ENCODE data around the gene MAPKAPK2.
A peak's percentile ranks its signal among the peaks of the same experiment; 100 is the strongest.
"Not testable (repeated sequence)": the region's sequence is repeated elsewhere in the genome, so short reads cannot be mapped to it uniquely, and the experiment has no call there.

MAPKAPK2 gene

DNA sequence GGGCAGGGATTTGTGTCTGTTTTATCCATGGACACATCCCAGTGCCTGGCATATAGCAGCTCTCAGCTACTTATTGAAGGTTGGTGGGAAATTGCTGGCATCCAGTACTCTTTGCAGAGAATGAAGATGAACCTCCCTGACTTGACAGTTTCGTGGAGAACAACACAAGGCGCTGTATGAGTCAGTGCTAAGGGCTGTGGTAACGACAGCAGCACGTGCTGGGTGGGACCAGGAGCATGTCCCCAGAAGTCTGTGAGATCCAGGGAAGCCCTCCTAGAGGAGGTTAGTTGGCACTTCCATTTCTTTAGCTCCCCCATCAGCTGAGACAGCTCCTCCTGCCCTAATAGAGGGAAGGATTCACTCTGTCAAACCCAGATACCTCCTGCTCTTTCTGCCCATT, 60.0 kb downstream of the MAPKAPK2 start:
- DNase-seq (ENCODE audit: low read depth), result peak; percentile 31

DNA sequence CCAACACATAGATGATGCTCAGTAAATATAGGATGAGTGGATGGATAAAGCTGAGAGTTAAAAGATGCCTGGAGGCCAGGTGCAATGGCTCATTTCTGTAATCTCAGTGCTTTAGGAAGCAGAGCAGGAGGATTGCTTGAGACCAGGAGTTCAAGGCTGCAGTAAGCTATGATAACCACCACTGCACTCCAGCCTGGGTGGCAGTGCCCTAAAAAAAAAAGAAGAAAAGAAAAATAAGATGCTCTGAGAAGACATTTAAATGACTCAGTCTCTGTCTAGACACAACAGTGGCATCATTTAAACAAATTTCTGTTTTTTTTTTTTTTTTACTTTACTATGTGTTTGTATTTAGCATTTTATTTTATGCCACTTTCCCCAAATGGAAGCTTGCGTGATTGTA, 60.6 kb downstream of the MAPKAPK2 start:
- no peak for DNase-seq (ENCODE audit: low read depth)

- DNase-seq (ENCODE audit: low read depth), result peak; percentile 40
These were observed 63.8 kb downstream of the MAPKAPK2 start for GRCh38 chr1:206748348-206749030.

DNA sequence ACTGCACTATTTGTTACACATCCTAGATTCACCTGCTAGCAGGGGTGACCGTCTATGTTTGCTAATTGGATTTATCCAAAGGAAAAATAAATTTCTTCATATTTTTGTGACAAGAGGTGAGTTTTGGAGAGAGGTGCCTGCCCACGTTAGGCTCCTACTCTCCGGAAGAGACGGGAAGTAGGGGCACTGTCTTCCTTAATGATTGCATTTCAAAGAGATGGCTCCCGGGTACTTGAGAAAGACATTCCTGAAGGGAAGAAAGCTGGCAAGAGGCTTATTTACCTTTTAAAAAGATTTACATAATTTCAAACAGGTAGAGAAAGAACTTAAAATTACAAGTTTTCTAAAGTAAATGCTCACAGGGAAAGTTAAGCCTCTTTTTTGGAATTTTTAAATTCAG, 67.2 kb downstream of the MAPKAPK2 start:
- no peak for DNase-seq (ENCODE audit: low read depth)

DNA sequence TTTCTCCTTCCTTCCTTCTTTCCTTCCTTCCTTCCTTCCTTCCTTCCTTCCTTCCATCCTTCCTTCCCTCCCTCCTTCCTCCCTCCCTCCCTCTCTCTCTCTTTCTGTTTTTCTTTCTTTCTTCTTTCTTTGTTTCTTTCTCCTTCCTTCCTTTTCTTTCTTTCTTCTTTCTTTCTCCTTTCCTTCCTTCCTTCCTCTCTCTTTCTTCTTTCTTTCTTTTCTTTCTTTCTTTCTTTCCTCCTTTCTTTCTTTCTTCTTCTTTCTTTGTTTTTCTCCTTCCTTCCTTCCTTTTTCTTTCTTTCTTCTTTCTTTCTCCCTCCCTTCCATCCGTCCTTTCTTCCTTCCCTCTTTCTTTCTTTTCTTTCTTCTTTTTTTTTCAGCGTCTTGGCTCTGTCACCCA, 67.8 kb downstream of the MAPKAPK2 start:
- DNase-seq (ENCODE audit: low read depth), result no peak

DNA sequence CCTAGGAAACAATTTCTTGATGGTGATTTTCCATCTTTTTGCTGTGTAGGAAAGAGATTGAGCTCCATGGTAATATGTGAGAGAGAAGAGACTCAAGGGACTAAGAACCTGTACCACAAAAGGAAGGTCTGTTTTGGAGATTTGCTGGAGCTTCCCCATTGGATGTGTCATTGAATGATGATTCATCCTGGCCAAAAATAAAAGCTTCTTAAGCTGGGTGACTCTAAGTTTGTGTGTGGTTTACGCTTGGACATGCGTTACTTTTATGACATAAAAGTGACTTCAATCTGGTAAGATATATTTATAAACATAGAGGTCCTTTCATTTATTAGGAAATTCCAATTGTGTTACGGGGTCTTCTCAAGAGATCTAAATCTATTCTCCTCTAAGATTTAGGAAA, 68.4 kb downstream of the MAPKAPK2 start:
- DNase-seq (ENCODE audit: low read depth), result peak; percentile 76

- peak; percentile 32 for DNase-seq (ENCODE audit: low read depth)
These were observed 69.3 kb downstream of the MAPKAPK2 start for GRCh38 chr1:206754011-206754410.

DNA sequence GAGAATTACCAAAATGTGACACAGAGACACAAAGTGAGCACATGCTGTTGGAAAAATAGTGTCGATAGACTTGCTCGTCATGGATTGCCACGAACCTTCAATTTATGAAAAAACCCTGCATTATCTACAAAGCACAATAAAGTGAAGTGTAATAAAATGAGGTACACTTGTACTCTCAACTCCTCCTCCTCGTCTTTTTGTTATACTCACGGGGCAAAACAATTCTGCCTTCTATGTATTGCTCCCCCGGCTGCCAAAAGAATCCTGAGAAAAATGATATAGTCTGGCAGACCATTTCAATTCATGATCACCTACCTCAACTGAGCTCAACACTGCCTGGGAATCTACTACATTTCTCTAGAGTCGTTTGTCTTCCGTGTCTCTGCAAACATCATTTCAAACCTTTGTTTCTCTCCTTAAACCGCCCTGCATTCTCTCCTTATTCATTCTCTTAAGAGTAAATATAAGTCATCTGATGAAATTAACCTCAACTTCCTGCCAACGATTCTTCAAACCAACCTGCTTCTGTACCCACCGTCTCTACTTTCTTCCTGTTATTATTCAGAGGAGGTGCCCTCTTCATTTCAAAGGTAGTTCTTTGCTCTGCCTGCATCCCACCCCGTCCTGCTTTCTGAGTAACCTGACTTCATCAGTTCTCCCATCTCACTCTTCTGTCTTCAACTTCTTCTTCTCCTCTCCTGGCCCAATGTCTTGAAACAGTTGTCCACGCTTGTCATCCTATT, 73.0 kb downstream of the MAPKAPK2 start:
- no peak for DNase-seq (ENCODE audit: low read depth)

GRCh38 chr1:206760590-206760989, 75.9 kb downstream of the MAPKAPK2 start:
- no peak for DNase-seq (ENCODE audit: low read depth)

DNA sequence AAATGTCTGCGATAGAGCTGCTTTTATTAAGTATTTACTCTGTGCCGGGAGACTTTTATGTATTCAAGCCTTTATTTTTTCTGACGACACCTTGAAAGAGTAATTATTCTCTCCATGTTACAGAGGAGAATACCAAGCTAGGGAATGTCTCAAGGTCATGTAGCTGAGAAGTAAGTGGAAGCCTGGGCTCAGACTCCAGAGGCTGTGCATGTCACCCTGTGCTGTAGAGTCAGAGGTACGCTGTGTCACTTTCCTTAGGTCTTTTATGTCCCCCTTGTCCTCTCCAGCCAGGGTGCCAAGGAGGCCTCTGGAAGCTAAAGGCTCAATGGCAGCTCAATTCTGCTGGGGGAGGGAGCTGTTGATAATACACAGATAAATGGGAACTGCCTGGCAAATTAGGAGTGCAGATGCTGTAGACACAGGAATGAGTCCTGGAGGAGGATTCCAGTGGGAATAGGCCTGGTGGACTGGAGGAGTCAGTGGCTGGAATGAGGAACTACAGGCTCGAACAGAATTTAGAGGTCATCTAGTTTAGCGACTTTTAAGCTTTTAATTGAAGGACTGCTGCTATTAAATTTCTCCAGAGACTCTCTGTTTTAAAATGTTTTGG, 76.6 kb downstream of the MAPKAPK2 start:
- DNase-seq (ENCODE audit: low read depth), result no peak

DNA sequence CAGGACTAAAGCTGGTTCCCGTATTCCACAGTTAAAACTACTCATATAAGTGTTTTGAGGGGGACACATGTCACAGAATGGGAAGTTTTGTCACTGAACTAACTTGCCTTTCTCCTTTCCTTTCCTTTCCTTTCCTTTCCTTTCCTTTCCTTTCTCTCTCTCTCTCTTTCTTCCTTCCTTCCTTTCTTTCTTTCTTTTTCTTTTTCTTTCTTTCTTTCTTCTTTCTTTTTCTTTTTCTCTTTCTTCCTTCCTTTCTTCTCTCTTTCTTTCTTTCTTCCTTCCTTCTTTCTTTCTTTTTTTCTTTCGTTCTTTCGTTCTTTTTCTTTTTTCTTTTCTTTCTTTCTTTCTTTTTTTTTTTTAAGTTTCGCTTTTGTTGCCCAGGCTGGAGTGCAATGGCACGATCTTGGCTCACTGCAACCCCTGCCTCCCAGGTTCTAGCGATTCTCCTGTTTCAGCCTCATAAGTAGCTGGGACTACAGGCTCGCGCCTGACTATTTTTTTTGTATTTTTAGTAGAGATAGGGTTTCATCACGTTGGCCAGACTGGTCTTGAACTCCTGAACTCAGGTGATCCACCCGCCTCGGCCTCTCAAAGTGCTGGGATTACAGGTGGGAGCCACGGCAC, 78.1 kb downstream of the MAPKAPK2 start:
- DNase-seq (ENCODE audit: low read depth), result not testable (repeated sequence)

- not testable (repeated sequence) for DNase-seq (ENCODE audit: low read depth)
These were observed 81.1 kb downstream of the MAPKAPK2 start for GRCh38 chr1:206765771-206766170.

DNA sequence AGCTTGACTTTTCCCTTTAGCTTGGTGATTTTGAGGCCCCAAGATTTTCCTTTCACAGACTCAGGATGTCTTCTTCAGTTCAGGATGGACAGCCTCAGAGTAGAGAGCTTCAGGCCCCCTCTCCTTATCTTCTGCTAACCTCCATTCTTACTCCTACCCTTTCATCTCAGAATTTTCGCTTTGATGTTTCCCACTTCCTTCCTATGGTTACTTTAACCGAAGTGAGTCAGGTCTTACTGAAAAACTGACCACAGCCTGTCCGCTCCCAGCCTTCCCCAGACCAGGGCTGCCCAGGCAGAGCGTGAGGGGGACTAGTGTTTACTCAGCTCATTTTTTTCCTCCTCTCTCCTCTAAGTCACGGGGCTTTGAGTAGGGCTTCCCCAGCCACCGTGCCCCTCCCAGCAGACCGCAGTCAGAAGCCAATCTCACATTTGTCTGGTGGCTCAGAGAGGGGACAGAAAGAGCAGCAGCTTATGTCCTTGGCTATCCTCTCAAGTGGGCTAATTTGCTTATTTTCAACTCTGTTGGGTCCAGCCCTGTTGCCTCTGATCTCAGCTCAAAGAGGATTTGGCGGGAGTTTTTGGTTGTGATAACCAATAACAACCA, 81.6 kb downstream of the MAPKAPK2 start:
- peak; percentile 95 for DNase-seq (ENCODE audit: low read depth)

DNA sequence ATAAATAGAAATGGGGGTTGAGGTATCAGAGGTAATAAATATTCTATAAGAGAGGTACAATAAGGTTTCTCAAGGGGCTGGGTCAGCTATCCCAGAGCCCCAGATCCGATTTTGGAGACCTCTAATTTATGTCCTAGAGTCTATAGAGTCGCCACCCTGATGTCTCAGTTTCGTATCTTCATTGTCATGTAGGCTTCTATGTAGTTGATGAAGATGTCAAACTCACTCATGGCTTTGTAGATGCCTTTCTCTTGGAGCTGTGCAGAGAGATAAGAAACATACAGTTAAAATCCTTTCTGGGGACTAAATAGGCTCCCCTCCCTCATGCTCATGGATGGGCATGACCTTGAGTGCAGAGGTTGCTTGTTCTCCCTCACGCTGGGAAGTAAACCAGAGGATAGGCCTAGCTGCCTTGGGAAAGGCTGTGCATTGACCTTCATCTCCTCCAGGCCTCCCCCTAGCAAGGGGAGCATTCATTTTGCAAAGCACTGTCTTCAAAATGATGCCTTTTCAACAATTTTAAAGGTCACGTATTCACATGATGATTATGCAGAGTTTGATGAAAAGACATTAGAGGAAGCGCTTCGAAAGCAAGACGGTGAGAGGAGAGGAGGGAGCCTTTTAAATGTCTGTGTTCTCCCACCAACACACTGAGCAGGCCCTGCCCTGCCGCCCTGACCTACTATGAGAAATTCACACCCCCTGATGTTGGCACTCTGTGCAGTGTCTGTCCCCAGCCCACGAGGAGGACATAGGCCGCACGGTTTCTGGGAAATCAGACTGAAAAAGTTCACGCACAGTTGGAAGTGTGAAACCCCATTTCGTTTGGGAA, 84.0 kb downstream of the MAPKAPK2 start:
- DNase-seq (ENCODE audit: low read depth), result no peak

DNA sequence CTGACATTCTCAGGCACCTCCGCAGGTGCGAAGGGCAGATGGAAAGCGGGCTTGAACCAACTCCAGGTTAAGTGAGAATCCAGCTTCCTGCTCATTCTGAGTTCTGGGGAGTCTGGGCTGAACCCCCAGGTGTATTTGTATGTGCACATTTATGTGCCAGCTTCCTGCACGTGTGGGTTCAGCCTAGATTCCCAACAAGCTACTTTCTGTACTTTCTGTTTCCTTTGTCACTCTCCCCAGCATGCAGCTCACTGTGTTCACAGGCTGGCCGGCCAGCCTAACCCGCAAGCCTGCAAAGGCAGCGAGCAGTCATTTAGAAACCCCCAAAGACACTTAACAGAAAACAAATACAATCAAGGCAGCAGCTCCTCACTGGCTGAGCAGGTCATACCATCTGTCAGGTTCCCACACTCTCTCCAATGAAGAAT, 84.6 kb downstream of the MAPKAPK2 start:
- no peak for DNase-seq (ENCODE audit: low read depth)

DNA sequence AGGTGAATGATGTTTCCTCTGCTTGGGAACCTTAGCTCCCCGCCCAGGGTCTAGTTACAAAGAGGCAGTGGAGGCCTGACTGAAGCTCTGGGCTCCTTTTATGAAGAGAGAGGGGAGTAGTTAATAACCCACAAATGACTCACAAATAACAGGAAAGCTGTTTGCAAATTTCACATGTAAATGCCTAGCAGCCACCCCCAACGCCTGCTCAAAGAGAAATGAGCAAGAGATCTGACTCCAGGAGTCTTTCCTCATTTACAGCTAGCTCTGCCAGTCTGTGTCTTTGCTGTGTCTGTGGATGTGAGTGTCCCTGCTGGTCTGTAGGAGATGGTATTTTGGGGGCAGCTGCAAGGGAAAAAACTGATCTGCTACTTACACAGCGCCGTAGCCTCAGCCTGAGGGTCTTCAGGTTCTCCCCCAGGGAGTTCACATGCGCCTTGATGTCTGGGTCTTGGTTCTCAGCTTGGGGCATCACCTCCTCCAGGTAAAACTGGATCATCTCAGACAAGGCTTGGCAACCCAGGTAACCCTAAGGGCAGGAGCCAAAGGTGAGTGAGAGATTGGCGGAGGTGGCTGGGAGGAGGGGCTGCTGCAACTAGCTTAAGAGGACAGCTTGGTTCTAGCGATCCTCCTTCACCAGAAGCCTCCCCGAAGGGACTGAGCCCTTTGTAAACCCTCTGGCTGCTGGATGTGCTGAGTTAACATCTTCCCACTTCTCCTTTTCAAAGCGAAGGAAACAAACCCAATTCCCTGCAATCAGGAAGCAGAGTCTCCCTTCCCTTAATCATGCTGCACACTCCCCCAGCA, 86.0 kb downstream of the MAPKAPK2 start, which contains the start of gene IL19:
Gene IL19, plus strand, starts transcription at position 243 of the 807 bp plus-strand sequence. CDS start 65,890 bp downstream, outside the sequence.
- peak; percentile 54 for DNase-seq (ENCODE audit: low read depth)

- DNase-seq (ENCODE audit: low read depth), result no peak
These were observed 86.6 kb downstream of the MAPKAPK2 start for GRCh38 chr1:206771338-206771692.

- DNase-seq (ENCODE audit: low read depth), result no peak
These were observed 87.7 kb downstream of the MAPKAPK2 start, which contains the start of gene IL10 for GRCh38 chr1:206772243-206772937. TSS of gene IL10 (minus strand) at chr1:206772494. CDS start at chr1:206772435, 59 bp downstream.

- DNase-seq (ENCODE audit: low read depth), result no peak
These were observed 89.4 kb downstream of the MAPKAPK2 start for GRCh38 chr1:206774093-206774492.

- DNase-seq (ENCODE audit: low read depth), result no peak
These were observed 91.5 kb downstream of the MAPKAPK2 start for GRCh38 chr1:206776229-206776628.

Data from ELR (cell line).